ENCODE data around the gene TNK2. TPM values are rescaled to one million over a fixed set of nuclear protein-coding genes. Genes with fewer than 3 reads are reported as not detected.
"Not testable (repeated sequence)": the region's sequence is repeated elsewhere in the genome, so short reads cannot be mapped to it uniquely, and the experiment has no call there.

TNK2 gene
- total RNA-seq, 6 experiments from 2014 or later: 29.6 to 46.1 (median 35.1) TPM

DNA sequence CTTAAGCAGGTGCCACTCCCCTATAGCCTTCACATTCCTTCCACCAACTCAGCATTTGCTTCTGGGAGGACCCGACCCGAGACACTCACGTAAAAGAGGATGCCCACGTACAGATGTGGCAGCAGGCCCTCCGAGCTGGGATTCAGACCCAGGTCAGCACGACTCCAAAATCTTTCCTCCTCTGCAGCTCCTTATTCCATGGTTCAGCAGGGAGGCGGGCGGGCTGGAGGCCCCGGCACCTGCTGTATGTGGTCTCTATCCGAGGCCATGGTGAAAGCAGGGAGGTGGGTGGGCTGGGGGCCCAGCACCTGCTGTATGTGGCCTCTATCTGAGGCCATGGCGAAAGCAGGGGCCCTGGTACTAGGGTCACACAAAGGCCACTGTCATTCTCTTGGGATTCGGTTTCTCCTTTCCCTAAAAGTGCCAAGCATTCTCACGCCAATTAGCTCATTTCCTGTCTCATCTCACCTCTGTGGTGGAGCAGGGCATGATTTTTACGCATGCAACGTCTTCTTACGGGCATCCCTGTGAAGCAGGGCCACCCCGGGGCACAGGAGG is 90.7 kb downstream of the TNK2 start:
- Mint-ChIP-seq H3K36me3 (ENCODE audit: low read depth) (no peaks in the 10 kb centered on the region), H3K4me3 (no peak overlapping the region), H3K27me3 (ENCODE audit: insufficient read depth) (peaks cover 15% of the 10 kb centered on the region), H3K4me1 (ENCODE audit: low read depth) (no peaks in the 10 kb centered on the region), H3K9me3 (no peaks in the 10 kb centered on the region), H3K27ac (no peak overlapping the region)
- DNase-seq: no peak
- TF ChIP-seq, protein P1, sequence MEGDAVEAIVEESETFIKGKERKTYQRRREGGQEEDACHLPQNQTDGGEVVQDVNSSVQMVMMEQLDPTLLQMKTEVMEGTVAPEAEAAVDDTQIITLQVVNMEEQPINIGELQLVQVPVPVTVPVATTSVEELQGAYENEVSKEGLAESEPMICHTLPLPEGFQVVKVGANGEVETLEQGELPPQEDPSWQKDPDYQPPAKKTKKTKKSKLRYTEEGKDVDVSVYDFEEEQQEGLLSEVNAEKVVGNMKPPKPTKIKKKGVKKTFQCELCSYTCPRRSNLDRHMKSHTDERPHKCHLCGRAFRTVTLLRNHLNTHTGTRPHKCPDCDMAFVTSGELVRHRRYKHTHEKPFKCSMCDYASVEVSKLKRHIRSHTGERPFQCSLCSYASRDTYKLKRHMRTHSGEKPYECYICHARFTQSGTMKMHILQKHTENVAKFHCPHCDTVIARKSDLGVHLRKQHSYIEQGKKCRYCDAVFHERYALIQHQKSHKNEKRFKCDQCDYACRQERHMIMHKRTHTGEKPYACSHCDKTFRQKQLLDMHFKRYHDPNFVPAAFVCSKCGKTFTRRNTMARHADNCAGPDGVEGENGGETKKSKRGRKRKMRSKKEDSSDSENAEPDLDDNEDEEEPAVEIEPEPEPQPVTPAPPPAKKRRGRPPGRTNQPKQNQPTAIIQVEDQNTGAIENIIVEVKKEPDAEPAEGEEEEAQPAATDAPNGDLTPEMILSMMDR (IDR thresholded peaks at IDR 0.05): no peak

DNA sequence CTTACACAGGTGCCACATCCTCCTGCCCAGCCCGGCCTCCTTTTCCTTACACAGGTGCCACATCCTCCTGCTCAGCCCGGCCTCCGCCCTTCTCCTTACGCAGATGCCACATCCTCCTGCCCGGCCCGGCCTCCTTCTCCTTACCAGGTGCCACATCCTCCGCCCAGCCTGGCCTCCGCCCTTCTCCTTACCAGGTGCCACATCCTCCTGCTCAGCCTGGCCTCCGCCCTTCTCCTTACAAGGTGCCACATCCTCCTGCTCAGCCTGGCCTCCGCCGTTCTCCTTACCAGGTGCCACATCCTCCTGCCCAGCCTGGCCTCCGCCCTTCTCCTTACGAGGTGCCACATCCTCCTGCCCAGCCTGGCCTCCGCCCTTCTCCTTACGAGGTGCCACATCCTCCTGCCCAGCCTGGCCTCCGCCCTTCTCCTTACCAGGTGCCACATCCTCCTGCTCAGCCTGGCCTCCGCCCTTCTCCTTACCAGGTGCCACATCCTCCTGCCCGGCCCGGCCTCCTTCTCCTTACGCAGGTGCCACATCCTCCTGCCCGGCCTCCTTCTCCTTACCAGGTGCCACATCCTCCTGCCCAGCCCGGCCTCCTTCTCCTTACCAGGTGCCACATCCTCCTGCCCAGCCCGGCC is 92.0 kb downstream of the TNK2 start:
- not testable (repeated sequence) for H3K27ac Mint-ChIP-seq; H3K9me3 Mint-ChIP-seq; DNase-seq; H3K4me1 Mint-ChIP-seq (ENCODE audit: low read depth); H3K36me3 Mint-ChIP-seq (ENCODE audit: low read depth); H3K4me3 Mint-ChIP-seq; H3K27me3 Mint-ChIP-seq (ENCODE audit: insufficient read depth)

DNA sequence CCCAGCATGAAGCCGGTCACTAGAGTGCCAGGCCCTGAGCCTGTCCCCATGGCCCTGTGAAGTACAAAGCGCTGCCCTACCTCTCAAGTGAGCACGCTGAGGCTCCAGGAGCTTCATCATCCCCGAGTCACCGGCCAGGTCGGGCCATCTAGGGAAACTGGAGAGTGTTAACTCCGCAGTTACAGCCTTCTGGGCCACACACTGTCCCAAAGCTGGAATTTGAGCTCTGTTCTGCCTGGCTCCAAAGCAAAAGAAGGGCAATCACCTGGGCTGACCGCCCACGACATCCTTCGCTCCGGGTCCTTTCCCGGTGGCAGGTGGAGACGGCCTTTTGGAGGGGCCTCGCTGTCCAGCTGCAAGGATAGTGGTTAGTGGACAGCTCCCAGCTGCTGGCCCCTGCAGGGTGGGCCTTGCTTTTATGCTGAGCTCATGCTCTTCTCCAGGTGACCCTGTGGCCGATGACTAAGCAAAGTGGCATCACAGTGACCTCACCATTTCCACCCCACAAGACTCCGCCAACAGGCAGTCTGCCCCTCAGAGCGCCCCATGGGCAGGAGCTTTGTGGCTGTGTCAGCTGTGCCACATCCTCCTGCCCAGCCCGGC is 93.1 kb downstream of the TNK2 start:
- Mint-ChIP-seq H3K4me1 (ENCODE audit: low read depth) (no peaks in the 10 kb centered on the region), H3K9me3 (no peaks in the 10 kb centered on the region), H3K36me3 (ENCODE audit: low read depth) (no peaks in the 10 kb centered on the region), H3K27ac (no peak overlapping the region), H3K27me3 (ENCODE audit: insufficient read depth) (peaks cover 7% of the 10 kb centered on the region), H3K4me3 (no peak overlapping the region)
- TF ChIP-seq, protein P1 (IDR thresholded peaks at IDR 0.05): no peak
- DNase-seq: no peak

DNA sequence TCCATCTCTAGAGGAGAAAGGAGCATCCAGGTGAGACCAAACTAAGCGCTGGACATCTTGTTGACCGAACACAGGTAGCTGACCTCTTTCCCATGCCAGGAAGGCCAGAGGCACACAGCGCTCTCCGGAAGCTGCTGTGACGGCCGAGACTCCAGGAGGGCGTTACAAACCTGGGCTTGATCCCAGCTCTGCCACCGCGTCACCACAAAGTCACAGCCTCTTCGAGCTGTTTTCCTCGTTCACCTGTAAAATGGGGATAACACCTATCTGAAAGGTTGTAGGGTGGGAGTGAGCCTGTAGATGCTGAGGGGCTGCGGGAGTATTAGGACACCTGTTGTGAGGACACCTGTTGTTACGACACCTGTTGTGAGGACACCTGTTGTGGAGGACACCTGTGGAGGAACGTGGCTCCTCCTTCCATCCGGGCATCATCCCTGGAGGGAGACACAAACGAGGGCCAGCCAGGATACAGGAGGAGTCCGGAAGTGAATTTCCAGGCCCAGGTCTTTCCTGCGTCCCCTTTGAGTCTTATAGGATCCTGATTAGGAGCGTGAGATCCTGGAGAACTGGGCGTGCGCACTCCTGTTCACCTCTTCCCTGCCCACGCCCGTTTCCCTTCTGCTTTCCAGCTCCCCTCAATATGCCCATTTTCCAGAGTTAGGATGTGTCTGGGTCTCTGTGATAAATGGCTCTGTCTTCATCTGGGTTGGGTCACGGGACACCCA is 94.3 kb downstream of the TNK2 start:
- no peak for DNase-seq
- H3K27ac Mint-ChIP-seq: no peak overlapping the region
- H3K9me3 Mint-ChIP-seq: no peaks in the 10 kb centered on the region
- H3K4me1 Mint-ChIP-seq (ENCODE audit: low read depth): no peaks in the 10 kb centered on the region
- no peak overlapping the region for H3K4me3 Mint-ChIP-seq
- TF ChIP-seq, protein P1 (IDR thresholded peaks at IDR 0.05): no peak
- H3K36me3 Mint-ChIP-seq (ENCODE audit: low read depth): no peaks in the 10 kb centered on the region
- peaks cover 10% of the 10 kb centered on the region for H3K27me3 Mint-ChIP-seq (ENCODE audit: insufficient read depth)

Small RNA genes lying within 50 kb of the gene (microRNA-seq; reads per million reads assigned to microRNA genes)
- not detected for gene MIR6829

Other genes starting within 250 kb of the TNK2 start
- gene MUC20, start 187.6 kb downstream of the TNK2 start, total RNA-seq (2021; fragmentation: NEBNext Ultra II Directional; extraction: Animal tissue kit (Norgen Biotek cat#: 25700)): under 1 TPM in 3 of 6 experiments, not detected in 3; 0.11 to 0.17 (median 0.14) TPM
- gene MUC4, start 96.6 kb downstream of the TNK2 start, total RNA-seq (2021; fragmentation: NEBNext Ultra II Directional; extraction: Animal tissue kit (Norgen Biotek cat#: 25700)): not detected
- 100 to 1,000 TPM; 119 to 144 (median 132) TPM for gene TFRC, start 173.5 kb upstream of the TNK2 start, total RNA-seq (2021; fragmentation: NEBNext Ultra II Directional; extraction: Animal tissue kit (Norgen Biotek cat#: 25700))